HG02852 (cell line): ENCODE measurements around the gene SUSD6.
A peak's percentile ranks its signal among the peaks of the same experiment; 100 is the strongest.

Source experiments
- ATAC-seq: cut with Tn5 transposase; IDR thresholded peaks from one replicate; pipeline ENCODE4 v1.9.1; 2021; ENCODE audit warnings: mild to moderate bottlenecking, moderate library complexity; ENCODE audit not compliant: unreplicated experiment

SUSD6 gene

GRCh38 chr14:69669375-69669774 lies 58.0 kb downstream of the SUSD6 start:
- no peak for ATAC-seq

- ATAC-seq = no peak
These were observed 58.7 kb downstream of the SUSD6 start for GRCh38 chr14:69670093-69670492.

GRCh38 chr14:69671365-69672030 lies 60.1 kb downstream of the SUSD6 start:
- ATAC-seq = no peak

GRCh38 chr14:69672356-69672755 lies 61.0 kb downstream of the SUSD6 start:
- ATAC-seq = no peak

- ATAC-seq = peak; percentile 44
These were observed 61.7 kb downstream of the SUSD6 start for GRCh38 chr14:69673104-69673503.

- ATAC-seq = no peak
These were observed 62.3 kb downstream of the SUSD6 start for GRCh38 chr14:69673578-69674305.

- ATAC-seq = no peak
These were observed 63.3 kb downstream of the SUSD6 start for GRCh38 chr14:69674546-69675244.

GRCh38 chr14:69675245-69675583 lies 63.8 kb downstream of the SUSD6 start:
- ATAC-seq = no peak

- peak; percentile 80 for ATAC-seq
These were observed 64.6 kb downstream of the SUSD6 start for GRCh38 chr14:69675877-69676416.

GRCh38 chr14:69676723-69677122 lies 65.3 kb downstream of the SUSD6 start:
- ATAC-seq = no peak

GRCh38 chr14:69680297-69680696 lies 68.9 kb downstream of the SUSD6 start:
- no peak for ATAC-seq

- no peak for ATAC-seq
These were observed 70.7 kb downstream of the SUSD6 start for GRCh38 chr14:69682136-69682535.

- ATAC-seq = no peak
These were observed 71.3 kb downstream of the SUSD6 start for GRCh38 chr14:69682621-69683263.

GRCh38 chr14:69683971-69684370 lies 72.6 kb downstream of the SUSD6 start:
- ATAC-seq = no peak

- no peak for ATAC-seq
These were observed 73.2 kb downstream of the SUSD6 start for GRCh38 chr14:69684461-69685217.

- no peak for ATAC-seq
These were observed 73.8 kb downstream of the SUSD6 start for GRCh38 chr14:69685218-69685616.

GRCh38 chr14:69685716-69686115 lies 74.3 kb downstream of the SUSD6 start:
- ATAC-seq = no peak

- ATAC-seq = no peak
These were observed 76.4 kb downstream of the SUSD6 start for GRCh38 chr14:69687606-69688298.

- no peak for ATAC-seq
These were observed 76.9 kb downstream of the SUSD6 start for GRCh38 chr14:69688299-69688649.

GRCh38 chr14:69690042-69690441 lies 78.6 kb downstream of the SUSD6 start:
- no peak for ATAC-seq
